HG03521 (cell line): ENCODE data around the gene SPATA1.
"Not testable (repeated sequence)": the region's sequence is repeated elsewhere in the genome, so short reads cannot be mapped to it uniquely, and the experiment has no call there.

Experiments used
- ATAC-seq: cut with Tn5 transposase; IDR thresholded peaks from one replicate; pipeline ENCODE4 v1.9.1; 2021; ENCODE audit warnings: mild to moderate bottlenecking, moderate library complexity; ENCODE audit not compliant: unreplicated experiment

The SPATA1 gene

DNA sequence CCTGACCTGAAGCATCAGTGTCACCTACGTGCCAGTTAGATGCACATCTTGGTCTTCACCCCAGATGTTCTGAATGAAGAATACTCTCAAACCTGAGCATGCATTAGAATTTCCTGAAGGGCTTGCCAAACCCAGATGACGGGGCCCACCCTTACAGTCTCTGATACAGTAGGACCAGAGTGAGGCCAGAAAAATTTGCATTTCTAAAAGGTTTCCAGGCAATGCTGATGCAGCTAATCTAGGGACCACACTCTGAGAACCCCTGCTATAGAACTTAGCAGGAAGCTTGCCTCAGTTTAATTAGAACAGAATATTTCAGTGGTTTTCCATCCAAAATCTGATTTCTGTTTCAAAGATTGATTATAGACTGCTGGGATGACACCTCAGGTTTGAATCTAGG lies 77.9 kb downstream of the SPATA1 start:
- no peak for ATAC-seq

DNA sequence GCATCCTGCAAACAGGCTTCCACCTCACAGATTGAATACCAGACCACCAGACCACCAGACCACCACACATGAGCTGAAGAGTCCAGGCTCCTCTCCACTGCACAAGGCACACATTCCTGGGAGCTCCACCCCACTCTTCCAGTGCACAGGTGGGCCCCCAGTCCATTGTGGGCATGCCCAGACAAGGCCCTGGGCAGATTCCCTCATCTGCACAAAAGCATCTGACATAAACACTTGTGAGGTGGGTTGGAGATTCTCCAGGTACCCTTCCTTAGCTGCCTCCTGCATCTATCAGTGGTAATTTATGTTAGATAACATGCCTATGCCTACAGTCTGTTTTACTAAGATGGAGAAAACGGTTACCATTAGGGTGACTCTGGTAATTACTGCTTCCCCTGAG lies 79.6 kb downstream of the SPATA1 start:
- no peak for ATAC-seq

DNA sequence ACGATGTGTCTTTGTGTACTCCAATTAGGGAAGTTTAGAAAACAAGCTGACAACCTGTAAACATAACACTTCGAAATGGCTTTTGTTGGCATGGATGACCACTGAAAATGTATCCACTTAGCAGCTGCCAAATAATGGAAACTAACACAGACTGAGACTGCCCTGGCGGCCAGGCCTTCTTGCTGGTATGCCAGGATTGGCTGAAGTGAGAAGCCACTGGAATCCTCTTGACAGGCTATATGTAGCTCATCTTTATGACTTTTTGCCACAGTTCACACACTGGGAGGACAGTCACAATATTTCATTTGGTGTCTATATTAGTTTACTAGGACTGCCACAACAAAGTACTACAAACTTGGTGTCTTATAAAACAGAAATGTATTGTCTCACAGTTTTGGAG lies 80.9 kb downstream of the SPATA1 start:
- no peak for ATAC-seq

DNA sequence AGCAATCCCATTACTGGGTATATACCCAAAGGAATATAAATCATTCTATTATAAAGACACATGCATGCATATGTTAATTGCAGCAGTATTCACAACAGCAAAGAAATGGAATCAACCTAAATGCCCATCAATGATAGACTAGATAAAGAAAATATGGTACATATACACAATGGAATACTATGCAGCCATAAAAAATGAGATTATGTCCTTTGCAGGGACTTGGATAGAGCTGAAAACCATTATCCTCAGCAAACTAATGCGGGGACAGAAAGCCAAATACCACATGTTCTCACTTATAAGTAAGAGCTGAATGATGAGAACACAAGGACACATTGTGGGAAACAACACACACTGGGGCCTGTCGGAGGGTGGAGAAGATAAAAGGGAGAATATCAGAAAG lies 88.8 kb downstream of the SPATA1 start:
- not testable (repeated sequence) for ATAC-seq

DNA sequence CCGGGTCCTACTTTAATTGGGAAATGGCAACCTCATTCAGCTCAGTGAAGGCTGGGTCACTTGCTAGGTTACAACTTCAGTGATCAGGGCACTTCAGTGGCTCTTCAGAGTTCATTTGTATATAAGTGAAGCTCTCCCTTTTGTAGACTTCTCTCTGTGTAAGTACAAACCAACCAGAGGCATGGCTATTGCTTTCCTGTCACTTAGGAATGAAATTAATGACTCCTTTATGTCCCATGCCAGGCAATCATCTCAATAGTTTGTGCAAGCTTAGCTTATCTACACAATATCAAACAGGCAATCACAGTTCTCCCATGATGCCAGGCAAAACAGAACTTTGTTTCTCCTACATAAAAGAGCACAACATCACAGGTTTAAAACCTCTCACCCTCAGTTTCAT lies 90.8 kb downstream of the SPATA1 start:
- ATAC-seq, result no peak

DNA sequence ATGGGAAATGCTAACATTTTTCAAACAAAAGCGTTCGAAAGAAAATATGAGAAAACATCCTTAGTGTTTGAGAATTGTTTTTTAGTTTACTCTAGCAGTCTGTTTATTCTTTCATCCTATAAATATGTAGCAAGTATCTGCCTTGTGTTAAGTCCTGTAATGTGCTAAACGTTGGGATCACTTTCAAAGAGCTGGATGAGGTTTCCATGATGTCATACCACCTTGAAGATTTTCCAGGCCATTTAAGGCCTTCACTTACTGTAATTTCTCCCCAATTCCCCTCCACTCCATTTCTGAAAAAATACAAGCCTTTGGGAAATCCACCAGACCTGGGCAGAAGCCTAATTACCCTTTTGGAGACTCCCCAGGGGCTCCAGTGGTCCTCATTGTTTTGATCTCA lies 92.2 kb downstream of the SPATA1 start:
- ATAC-seq, result no peak

DNA sequence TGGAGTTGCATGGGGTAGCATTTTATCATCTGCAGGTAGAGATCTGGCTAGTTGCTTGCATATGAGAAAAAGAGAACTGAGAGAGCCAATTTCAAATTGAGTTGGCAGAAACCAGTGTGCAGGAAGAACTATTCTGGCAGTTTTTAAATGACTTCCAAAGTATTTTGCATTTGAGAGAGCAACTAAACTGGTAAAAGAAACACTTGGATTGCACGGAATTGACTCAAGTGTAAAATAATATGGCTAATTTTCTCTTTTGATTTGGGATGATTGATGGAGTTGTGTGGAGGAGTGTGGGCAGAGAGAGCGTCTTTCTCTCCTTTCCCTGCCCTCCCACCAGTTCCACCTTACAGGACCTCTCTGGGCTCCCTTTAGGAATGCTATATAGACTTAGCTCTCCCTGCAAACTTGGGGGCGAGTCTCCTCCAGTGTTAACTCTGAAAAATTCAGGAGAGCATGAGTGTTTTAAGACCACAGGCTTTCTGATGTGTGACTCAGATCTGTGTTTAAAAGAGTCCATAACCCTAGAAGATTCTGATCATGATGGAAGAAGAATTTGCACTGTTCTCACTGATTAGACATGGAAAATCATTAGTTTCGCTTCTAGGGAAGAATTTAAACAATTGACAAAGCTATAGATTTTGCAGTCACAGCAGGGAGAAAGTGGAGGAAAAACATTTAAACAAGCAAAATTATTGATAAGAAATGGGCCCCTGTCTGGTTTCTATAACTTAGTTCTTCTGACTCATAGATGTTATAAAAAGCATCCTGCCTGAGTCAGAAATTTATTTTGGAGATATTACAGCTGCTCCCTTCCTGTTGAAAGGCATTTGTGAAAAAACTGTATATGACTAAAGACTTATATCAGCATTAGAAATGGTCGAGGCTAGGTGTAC lies 92.9 kb downstream of the SPATA1 start:
- ATAC-seq, result peak; percentile 61

DNA sequence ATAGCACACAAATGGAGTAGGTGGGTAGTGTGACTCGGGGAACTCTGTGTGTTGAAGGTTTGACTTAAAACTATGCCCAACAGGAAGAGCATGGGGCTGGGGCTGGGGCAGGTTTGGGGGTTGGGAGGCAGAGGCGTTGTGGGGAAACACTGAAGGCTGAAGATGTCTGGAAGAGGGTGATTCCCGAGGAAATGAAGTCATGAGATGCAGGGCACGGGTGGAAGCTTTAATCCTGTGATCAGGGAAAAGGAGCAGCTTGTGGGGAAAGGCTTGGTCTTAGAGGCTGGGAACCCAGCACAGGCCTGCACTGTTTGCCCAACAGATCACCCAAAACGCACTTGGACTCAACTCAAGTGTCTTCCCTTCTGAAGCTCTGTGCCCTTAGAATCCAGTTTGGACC lies 94.6 kb downstream of the SPATA1 start:
- ATAC-seq, result no peak

DNA sequence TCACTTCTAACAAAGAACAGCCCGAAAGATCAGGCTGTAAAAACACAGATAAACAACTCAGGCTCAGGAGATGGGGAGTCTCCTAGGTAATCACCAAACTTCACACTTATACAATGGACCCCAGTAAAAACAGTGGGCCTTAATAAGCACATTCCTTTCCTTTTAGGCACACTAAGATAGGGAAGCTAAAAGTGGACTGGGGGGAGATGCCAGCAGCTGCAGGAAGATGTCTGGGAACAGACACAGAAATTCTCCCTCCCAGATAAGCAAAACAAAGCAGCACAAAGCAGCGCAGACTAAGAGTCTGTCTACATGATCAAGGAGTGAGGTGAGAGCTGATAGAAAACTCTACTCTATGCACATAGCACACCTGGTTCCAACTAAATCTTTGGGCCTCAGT lies 97.0 kb downstream of the SPATA1 start:
- no peak for ATAC-seq

DNA sequence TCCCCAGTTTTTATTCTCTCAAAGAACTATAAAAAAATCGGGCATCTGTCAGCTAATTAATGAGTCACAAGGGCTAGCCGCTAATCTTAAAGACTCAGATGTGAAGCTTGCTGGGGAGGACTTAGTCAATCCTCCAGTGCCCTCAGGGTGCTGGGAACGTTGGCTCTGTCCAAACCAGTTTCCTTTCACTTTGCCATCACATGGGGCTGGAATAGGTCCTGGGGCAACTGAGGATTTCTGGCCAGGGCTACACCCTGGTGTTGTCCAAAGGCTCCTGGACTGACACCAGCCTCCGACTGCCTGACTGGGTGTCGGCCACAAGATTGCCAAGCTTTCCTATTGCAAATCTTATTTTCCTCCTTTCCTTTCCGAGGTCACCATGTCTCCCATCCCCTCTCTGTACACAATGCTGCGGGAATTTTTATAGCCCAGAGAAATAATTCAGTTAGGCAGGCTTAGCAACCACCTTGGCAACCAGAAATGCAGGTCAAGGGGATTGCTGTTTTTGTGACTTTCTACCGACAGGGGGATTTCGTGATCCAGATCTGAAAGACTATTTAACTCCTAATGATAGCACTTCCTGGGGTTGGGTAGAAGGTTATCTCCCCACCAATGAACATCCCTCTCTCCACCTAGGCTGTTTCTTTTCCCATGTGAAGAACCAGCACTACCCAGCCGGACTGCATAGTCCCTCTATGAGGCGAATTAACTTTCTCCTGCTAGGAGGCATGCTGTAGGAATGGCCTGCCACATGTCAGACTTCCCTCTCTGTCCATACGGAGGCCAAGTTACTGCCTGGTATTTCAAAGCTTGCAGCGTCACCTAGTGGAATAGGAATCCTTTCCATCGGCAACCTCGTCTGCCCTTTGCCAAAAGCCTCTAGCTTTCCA lies 98.0 kb downstream of the SPATA1 start:
- no peak for ATAC-seq

DNA sequence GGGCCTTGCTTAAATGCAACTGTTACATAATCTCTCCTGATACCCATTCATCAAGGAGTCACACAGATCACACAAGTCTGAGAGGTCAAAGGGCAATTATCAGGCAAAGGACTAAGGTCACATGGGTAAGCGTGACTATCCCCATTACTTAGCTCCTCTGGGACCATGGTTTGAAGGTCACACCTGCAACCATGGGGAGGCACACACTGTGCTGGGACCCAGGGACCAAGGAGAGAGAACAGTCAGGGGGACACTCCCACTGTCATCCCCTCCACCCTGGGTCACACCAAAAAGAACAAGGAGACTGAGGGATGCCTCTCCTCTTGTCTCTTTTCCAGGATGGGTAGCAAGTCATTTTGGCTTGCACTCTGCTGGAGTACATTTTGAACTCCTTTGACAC lies 99.0 kb downstream of the SPATA1 start:
- no peak for ATAC-seq

DNA sequence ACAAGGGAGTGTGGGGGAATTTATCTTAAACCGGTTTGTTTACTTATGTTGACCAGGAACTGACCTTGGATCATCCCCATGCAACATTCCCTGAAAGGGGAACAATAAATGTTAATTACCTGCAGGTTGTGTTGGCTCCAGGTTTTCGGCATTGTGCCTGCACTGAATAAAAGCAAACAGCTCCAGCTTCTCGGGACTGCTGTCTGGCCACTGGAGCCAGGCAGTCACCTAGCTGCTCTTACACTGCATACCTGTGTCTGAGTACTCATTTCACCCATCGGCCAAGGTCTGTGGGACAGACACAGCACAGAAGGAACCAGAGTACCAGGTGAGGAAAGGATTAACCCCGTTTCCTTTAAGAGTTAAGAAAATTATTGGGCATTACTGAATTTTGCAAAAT lies 100.8 kb downstream of the SPATA1 start:
- no peak for ATAC-seq

DNA sequence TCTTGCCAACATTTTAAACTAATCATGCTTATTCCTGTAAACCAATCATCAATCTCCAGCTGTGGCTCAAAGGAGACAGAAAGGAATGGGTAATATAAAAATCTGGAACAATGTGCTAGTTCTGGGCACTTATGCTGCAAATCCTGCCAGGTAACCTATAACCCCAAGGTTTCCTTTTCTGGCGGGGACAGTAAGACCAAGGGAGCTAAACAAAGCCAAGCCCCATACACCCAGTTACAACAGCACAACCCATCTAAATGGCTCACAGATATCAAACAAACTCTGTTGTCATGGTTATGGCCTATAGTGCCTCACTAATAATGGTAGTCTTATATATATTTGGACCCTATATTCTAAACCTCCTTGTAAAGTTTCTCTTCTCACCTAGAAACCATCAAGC lies 104.9 kb downstream of the SPATA1 start:
- no peak for ATAC-seq

DNA sequence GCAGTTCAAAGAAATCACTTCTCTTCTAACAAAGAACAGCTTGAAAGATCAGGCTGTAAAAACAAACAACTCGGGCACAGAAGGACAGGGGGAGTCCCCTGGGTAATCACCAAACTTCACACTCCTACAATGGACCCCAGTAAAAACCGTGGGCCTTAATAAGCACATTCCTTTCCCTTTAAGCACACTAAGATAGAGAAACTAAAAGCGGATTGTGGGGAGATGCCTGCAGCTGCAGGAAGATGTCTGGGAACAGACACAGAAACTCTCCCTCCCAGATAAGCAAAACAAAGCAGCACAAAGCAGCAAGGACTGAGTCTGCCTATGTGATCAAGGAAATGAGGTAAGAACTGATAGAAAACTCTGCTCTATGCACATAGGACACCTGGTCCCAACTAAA lies 105.6 kb downstream of the SPATA1 start:
- no peak for ATAC-seq

DNA sequence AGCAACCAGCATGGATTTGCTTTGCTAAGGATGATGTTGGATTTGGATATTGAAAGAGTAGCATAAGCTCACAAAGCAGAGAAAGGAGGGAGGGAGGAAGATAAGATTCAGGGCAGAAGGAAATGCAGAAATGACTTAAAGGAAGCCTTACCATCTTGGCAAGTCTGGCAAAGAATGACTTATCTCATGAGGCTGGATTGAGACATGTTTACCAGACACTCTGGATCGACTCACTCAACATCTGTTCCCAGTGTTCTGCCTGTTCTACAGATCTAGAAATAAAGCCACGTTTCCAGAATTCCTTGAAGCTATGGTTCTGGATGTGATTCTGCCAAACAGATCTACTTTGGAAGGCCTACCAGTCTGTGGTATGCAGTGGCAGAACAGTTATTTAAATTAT lies 106.8 kb downstream of the SPATA1 start:
- no peak for ATAC-seq

DNA sequence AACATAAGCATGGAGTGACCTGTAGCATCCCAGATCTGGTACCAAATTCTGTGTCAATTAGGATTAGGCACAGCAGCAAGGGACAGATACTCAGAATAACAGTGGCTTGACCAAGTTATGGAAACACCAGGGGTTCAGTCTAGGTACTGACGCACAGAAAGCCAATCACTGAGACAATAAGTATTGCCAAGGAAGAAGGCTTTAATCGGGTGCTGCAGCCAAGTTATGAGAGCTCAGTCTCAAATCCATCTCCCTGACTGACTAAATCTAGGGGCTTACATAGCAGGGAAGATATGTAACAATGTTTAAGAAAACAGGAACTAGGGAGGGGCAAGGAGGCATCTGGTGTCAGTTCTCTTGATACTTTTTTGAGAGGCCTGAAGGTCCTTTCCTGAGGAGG lies 107.7 kb downstream of the SPATA1 start:
- ATAC-seq, result no peak

DNA sequence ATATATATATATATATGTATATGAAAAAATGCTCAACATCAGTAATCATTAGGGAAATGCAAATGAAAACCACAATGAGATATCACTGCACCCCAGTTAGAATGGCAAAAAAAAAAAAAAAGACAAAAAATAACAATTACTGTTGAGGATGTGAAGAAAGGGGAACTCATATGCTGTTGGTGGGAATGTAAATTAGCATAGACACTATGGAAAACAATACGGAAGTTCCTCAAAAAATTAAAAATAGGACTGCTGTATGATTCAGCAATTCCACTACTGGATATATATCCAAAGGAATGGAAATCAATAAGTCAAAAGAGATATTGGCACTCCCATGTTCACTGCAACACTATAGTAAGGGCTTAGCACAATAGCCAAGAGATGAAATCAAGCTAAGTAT lies 109.6 kb downstream of the SPATA1 start:
- ATAC-seq, result no peak
